Activated CD4-positive, alpha-beta T cell treated with anti-CD3 and anti-CD28 coated beads, Interleukin-2, amount 50 U/mL, for 4 hours (primary cell): Measurements from ENCODE around the gene RNASEH2A.

Experiments used
- DNase-seq, 2 experiments: peaks; one replicate each; pipeline ENCODE4 v3.0.0-alpha.2; 2020

The RNASEH2A gene

DNA sequence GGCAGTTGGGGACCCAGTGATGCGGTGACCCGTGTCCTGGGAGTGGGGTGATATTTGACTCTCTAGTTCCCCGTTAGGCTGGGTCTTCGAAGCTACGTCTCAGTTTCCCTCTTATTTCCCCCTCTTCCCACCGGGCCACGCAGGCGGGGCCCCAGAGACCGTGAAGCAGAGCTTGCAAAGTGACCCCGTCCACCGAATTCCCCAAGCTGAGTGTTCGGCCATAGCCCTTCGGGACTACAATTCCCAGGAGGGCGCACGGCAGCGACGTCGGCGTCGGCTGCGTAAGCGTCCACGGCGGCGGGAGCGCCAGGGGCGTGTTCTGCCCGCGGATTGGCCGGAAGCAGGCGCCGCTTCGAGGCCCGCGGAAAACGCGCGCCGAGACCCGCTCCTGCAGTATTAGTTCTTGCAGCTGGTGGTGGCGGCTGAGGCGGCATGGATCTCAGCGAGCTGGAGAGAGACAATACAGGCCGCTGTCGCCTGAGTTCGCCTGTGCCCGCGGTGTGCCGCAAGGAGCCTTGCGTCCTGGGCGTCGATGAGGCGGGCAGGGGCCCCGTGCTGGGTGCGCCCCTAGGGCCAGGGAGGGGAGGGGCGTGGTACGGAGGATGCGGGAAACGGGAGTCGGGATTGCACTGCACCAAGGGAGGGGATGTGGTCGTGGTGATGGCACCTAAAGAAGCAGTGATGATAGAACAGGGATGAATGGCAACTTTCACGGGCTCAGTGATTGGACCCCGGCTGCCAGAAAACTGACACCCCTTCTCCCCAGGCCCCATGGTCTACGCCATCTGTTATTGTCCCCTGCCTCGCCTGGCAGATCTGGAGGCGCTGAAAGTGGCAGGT is at the start of gene RNASEH2A:
Gene RNASEH2A, plus strand, starts transcription at position 343 of the 840 bp plus-strand sequence. Its CDS starts 90 bp downstream, at position 433.
- DNase-seq: peak; percentile 78 to 80

DNA sequence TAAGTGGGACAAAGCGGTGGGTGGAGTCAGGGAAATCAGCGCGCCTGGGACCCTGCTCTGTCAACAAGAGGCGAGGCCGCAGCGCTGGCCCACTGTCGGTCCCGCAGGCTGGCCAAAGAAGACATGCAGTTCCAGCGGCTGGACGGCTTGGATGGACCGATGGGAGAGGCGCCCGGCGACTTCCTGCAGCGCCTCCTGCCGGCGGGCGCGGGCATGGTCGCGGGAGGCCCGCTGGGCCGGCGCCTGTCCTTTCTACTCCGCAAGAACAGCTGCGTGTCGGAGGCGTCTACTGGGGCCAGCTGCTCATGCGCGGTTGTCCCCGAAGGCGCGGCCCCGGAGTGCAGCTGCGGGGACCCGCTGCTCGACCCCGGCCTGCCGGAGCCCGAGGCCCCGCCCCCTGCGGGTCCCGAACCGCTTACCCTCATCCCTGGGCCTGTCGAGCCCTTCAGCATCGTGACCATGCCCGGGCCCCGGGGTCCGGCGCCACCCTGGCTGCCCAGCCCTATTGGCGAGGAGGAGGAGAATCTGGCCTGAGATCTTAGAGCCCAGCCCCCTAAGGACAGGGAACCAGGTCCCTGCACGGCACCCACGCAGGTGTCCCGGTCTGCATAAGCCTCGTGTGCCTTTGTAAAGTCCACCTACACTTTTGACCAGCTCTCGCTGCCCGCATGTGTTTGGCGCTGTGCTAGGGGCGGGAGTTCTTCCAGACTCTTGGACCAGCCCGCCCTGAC is 48.7 kb upstream of the RNASEH2A start:
- peak; percentile 38 to 48 for DNase-seq

DNA sequence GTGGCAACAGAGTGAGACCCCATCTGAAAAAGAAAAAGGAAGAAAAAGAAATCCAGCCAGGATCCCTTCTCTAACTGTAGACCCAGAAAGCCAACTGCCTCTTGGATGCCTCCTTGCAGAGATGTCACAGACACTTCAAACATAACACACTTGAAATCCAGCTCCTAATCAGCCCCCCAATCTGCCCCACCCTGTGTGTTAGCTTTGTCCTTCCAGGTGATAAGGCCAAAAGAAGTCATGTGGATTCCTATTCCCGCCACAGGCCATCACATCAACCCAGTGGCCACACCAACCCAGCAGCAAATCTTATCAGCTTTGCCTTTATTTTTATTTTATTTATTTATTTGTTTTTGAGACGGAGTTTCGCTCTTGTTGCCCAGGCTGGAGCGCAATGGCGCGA is 46.7 kb upstream of the RNASEH2A start:
- no peak for DNase-seq

DNA sequence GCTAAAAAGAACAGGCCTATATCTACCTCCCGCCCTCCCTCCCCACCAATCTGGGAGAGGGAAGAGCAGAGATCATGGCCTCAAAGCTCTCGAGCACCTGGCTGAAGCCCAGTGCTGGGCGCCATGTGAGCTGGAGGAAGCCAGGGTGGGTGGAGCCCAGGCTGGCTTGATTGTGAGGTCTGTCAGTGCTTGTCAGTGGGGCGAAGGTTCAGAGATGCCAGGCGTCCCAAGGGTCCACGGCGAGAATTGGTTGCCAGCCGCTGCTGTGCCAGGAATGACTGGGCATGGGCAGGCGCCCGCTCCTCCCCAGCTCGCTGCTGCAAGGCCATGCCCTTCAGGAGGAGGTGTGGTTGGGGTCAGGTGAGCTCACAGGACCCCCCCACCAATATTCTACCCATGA is 43.3 kb upstream of the RNASEH2A start:
- no peak for DNase-seq

DNA sequence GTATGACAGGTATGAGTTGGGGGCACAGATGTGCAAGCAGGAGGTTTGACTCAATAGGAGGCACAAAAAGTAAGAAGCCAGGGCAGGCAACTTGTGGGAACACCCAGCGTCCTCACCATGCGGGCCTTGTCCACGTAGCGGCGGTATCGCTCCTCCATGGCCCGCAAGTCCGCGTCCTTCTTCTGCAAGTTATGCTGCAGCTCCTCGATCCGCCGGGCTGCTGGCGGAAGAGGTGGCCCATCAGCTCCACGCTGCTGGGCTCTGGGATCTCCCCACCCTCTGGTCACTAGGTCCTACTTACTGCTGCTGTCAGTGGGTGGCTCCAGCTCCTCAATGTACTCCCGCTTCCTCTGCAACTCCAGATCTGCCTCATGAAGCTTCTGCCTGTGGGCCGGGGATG is 41.7 kb upstream of the RNASEH2A start:
- DNase-seq: no peak

DNA sequence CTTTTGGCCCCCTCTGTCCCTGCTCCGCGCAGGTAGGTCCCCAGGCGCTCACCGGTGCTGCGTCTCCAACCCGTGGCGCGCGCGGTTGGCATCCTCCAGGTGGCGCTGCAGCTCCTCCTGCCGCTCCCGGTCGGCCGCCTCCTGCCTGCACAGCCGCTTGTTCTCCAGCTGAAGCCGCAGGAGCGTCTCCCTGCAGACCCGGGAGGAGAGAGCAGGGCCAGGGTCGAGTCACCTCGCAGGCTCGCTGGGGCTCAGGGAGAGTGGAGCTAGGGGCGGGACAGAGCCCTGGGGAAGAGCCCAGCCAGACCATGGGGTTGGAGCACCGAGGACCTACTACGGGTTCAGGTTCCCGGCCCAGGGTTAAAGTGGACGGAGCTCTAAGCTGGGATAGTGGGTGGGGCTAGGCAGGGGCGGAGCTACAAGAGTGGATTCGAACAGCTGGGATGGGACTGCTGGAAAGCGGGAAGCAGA is 40.3 kb upstream of the RNASEH2A start:
- DNase-seq: no peak

DNA sequence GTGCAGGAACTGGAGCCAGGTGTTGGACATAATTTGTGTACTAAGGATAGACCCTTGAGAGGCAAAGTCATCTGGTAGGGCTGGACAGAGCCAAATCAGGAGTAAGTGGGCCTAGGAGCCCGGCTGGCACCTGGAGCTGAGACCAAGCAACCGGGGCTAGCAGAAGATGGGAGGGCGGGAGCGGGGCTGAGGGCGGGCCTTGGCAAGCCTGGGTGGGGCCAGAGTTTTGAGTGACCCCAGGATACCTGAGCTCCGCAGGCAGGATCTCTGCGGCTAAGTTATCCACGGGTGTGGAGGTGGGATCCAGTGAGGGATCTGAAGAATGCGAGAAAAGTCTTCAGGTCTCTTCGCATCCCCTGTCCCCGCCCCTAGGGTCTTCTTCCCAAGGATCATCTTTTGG is 39.2 kb upstream of the RNASEH2A start:
- DNase-seq: no peak

DNA sequence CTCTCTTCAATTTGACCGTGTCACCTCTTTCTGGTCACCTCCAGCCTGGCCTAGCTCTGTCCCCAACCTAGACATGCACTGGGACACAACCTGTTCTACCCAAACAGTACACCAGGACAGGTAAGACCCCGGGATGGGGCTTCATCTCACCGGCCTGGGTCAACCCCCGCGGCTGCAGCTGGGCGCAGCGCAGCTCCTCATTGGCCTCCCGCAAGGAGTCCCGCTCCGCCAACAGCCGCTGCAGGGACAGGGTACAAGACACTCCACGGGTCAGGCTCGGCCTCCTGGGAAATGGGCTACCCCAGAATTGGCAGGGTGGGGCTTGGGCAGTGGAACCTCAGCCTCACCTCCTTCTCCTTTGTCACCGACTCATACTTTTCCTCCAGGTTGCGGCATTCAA is 38.7 kb upstream of the RNASEH2A start:
- DNase-seq: no peak

DNA sequence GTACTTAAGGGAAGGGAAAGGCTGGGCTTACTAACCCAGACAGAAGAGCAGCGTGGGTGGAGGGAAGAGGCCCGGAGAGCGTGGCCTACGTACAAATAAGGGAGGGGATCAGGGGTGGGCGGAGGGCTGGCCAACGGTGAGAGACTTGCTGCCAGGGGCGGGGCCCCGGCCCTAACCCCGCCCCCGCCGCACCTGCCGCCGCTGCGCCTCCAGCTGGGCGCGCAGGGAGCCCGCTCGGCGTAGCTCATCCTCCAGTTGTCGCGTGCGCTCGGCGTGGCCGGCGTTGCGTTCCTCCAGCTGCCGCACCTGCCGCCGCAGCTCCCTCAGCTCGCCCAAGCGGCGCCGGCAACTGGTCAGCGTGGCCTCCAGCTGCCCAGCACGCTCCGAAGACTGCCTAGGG is 36.7 kb upstream of the RNASEH2A start:
- peak; percentile 57 to 70 for DNase-seq

DNA sequence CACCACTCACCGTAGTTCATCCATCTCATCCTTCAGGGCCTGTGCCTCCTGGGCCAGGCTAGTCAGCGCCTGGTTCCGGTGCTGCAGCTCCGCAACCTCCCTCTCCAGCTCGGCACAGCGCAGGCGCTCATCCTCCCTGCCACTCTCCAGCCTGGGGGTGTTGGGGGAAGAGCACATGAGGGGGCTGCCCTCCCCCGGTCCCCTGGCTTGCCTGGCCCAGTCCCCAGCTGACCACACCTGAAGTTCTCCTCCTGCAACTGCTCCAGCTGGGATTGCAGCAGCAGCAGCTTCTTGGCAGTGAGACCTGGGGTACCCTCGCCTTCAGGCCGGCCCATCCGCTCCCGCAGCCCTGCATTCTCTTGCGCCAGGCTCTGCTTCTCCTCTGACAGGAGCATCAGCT is 35.5 kb upstream of the RNASEH2A start:
- no peak for DNase-seq

DNA sequence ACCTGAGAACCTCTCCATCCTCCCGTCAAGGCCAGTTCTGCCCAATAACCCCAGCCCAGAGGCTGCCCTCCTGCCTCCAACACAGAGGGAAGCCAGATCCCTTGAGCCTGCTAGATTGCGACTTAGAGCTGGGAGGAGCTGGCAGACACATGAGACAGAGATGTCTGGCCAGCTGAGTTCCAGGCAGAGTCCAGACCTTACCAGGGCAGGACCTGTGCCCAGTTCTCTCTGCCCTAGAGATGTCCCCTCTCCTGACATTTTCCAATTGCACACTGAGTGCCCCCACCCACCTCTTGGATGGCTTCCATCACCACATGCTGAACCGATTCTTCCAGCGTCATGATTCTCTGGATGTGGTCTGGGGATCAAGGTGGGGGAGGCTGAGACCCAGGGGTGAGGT is 34.1 kb upstream of the RNASEH2A start:
- no peak for DNase-seq

DNA sequence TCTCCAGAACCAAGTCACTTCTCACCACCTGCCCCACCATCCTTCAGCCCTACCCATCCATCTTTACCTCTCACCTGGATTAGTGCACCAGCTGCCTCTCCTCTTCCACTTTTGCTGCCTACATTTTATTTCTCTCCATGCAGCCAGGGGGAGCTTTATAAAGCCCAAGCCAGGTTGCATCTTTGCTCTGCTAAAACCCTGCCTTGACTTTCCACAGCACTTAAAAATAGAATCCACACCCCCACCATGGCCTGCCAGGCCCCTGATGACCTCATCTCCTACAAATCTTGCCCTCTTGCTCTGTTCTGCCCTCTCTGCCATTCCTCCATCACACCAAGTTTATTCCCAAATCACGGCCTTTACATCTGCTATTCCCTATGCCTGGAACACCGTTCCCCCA is 32.8 kb upstream of the RNASEH2A start:
- DNase-seq: no peak

DNA sequence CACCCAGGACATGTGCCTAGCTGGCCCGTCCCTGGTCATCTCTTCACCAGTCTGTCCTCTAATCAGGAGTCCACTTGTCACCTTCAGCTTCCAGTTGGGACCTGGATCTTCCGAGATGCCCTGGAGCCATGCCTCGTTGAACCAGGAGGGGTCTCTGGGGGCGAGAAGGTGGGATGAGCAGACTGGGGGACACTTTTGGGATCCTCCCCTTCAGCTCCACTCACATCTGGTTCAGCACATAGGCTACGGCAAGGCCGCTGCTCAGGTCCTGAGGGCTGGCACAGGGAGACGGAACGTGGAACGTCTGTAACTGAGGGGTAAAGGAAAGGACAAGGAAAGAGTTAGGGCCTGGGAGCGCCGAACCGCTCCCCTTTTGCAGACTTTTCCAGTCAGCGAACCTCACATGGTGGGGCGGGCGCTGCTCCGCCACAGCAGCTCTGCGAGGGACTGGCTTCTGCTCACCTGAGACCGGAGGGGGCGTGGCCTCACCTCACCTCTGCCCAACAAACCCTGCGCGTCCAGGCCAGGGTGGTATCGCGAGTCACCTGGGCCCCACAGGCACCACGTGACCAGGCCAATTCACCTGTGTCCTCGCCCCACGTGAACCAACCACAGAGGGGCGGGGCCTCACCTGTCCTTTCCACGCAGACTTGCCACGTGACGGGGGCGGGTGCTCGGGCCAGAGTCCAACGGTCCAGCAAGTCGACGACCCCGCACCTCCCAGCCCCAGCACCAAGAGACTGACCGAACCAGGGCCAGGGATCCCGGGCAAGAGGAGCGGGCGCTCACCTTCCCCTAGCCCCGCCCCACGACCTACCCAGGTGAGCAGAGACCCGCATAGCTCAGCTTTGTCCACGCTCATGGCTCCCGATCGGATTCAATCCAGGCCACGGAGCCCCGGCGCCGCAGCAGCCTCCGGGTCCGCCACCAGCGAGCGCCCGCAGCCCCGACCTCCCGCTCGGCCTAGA is 31.5 kb upstream of the RNASEH2A start, which contains the start of gene HOOK2:
Gene HOOK2, minus strand, starts transcription at position 965 of the 968 bp plus-strand sequence. Its CDS starts 103 bp downstream, at position 862.
- DNase-seq: peak in 1 of 2 experiments; percentile 34

DNA sequence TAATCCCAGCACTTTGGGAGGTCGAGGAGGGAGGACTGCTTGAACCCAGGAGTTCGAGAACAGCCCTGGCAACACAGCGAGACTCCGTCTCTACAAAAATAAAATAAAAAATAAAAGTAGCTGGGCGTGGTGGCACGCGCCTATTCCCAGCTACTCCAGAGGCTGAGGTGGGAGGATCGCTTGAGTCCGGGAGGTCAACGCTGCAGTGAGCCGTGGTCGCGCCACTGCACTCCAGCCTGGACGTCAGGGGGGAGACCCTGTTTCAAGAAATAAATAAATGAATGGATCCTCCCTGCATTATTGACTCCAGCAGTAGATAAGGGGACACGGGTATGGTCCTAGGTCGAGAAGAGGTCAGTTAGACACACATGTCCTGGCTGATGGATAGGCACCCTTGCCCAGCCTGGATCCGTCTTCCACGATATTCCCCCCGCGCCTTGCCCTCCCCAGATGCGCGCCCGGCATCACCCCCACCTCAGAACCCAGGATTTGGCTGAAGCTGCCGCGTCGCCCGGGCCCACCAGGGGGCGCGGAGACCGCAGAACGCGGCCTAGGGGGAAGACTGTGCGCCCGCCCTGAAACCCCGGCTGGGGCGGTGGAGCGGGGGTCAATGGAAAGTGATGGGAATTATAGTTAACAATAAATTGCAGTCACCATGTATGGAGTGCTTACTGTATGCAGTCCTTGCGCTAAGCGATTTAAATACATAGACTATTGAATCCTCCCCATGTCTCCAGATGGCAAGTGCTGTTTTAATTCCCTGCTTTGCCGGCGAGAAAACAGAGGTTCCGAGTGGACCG is 29.0 kb upstream of the RNASEH2A start:
- peak; percentile 74 for DNase-seq

DNA sequence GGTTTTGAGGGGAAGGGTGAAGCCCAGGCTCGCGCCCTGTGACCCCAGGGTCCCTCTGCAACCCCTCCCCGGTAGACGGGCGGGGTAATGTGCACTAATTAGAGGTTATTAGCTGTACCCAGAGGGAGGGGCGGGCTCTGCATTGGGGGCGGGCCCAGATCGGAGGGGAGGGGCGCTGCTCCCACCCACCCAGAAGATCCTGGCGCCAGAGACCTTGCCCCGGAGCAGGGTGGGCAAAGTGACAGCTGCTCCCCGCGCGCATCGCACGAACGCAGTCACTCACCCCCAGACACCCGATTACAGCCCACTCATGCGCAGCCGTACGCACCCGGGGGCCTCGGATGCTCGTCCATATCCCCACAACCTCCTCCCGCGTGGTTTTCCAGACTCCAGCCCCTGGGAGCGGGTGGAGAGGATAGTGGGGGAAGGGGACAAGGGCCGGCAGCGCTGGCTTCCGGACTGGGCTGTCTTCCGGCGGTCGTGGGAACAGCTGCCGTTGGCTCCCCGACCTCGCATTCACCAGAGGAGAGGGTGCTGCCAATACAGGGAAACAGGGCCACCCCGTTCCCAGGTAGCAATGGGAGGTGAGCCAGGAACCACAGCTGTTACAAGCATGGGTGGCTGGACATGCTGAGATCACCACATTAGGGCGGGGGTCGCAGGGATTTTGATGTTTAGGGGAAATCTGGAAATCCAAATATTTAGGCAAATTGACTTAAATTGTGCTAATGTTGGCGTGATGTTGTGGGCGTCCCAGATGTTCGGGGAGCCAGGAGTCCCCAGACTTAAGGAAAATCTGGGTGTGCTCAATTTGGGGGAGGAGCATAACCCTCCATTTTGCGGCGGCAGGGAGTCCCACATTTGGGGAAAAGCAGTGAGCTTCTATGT is 28.1 kb upstream of the RNASEH2A start:
- DNase-seq: no peak

DNA sequence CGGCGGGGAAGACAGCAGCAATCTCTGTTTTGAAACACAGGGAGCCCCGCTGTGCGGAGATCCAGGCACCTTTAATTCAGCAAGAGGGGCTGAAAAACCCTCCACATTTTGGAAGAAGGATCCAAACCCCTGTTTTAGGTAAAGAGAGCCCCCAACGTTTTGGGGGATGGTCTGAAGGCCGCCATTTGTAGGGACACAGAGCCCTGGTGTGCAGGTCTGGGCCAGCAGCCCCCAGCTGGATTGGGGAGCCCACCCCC is 27.6 kb upstream of the RNASEH2A start:
- DNase-seq: no peak

DNA sequence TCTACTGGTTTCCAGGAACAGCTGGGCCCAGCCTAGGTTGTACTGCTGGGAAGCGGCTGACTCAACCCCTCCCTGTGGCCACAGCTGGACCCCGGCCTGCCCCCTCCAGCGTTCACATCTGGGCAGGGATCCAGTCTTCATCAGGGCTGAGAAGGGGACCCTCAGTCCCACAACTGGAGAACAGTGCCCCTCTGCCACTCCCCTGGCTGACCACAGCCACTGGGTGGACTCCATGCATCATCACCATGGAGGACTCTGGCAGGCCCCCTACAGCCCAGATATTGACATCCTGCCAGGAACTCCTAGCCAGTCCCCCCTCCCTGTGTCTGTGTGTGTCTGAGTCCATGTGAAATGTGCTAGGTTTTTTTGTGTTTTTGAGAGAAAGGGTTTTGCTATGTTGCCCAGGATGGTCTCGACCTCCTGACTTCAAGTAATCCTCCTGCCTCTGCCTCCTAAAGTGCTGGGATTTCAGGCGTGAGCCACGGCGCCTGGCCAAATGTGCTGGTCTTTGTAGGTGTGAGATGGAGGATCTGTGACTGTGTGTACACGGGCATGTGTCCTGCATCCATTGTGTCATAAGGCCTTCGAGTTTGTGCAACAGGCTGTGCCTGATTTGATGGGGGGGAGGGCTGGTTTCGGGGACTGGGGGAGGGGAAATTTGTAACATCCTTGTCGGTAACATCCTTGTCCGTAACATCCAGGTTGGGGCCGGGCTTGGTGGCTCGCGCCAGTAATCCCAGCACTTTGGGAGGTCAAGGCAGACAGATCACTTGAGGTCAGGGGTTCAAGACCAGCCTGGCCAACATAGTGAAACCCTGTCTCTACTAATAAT is 27.0 kb upstream of the RNASEH2A start:
- DNase-seq: no peak

DNA sequence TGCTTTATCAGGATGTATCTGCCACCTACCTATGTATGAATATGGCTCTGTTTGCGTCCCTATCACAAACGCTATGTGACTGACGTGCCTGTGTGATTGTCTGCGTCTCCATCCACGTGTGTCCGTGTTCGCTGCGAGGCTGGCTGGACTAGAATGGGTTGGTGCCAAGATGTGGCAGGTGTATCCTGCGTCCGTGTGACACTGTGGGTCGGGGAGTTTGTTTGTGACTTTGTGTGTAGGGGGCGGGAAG is 24.3 kb upstream of the RNASEH2A start:
- no peak for DNase-seq

DNA sequence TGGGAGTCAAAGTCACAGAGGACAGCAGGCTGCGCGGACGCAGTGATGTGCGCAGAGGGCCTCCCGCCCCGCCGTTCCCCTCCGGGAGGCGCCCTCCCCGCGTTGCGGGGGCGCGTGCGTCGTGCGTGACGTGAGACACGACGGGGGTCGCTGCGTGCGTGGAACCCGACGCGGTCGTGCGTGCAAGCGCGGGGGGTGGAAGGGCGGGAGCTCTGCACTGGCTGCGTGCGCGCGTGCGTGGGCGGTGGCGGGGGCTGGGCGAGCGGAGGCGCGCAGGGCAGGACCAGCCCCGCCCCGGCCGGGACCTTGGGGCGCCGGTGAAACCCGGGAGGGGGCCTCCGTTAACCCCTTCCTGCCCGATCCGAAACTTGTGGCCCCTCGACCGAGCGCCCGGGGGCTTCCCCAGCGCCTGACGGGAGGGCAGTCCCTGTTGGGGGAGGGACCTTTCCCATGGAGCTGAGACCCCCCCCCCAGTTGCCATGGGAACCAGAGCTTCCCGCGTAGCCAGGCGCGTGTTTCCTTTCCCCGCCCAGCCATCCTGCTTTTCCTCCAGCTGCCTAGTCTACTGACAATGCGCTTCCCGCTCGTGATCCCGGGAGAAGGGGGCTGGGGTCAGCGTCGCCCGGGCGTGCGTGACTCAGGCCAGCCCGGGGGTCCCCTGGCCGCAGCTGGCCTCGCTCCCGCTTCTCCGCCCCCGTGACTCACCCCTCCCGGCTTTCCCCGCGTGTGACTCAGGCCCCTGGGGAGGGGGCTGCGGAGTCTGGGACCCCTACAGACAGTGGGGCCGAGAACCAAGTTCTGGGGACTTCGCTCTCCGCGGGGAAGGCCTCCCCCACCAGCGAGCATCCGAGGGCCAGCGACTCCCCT is 23.7 kb upstream of the RNASEH2A start:
- DNase-seq: peak; percentile 90 to 92
